ENCODE measurements around the gene ARHGAP15.

Gene ARHGAP15

DNA sequence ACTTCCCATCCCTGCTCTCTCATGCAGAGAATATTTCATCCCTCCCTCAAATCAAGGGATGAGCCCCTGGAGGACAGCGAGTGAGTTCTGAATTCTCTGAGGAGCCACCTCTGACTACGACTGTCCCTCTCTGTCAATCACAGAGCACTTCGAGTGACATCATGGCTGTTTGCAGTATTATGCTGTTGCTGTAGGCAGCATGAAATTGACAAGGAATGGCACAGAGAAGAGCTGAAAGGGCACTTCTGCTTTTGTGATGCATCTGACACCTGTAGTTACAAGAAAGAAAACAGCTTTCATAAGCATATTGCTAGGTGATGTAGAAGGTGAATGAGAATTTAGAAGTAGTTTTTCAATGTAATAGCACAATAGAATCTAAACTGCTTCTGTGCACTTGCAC is 166.9 kb downstream of the ARHGAP15 start:
- DNase-seq (ENCODE audit: low read depth, low spot score): no peak
- no peak overlapping the region for H3K27ac ChIP-seq (ENCODE audit: low read length)
- no peaks in the 10 kb centered on the region for H3K36me3 ChIP-seq (ENCODE audit: control insufficient read depth, insufficient read depth, low read length)
- no peaks in the 10 kb centered on the region for H3K9me3 ChIP-seq (ENCODE audit: control insufficient read depth, insufficient read depth, low read length)
- no peaks in the 10 kb centered on the region; the same call in 1 of the 2 replicates for H3K4me1 ChIP-seq (ENCODE audit: control insufficient read depth, insufficient read depth, low read length)
- H3K4me3 ChIP-seq (ENCODE audit: low read length): no peak overlapping the region
- H3K27me3 ChIP-seq (ENCODE audit: control insufficient read depth, insufficient read depth, low read length): no peaks in the 10 kb centered on the region
- no CpG with 5 or more reads among the region's 3 CpGs for WGBS (ENCODE audit: insufficient coverage, insufficient read length)

DNA sequence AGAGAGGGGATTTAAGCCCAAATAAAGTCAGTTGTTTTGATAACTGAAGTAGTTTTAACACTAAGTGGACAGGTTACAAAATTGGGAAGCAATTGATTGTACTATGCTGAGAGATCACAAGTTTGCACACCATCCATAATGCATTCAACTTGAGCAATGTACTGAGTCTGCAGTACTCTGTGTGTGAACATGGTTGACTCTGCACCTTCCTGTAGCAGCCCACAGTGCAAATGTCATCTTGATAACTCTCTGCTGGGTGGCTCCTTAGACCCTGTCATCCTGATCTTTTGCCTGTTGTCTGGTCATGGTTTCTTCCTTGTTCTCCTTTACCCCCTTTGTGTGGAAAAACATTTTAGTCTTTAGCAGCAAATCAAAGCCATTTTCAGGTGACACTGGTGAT is 168.0 kb downstream of the ARHGAP15 start:
- no peaks in the 10 kb centered on the region for H3K27me3 ChIP-seq (ENCODE audit: control insufficient read depth, insufficient read depth, low read length)
- H3K27ac ChIP-seq (ENCODE audit: low read length): no peak overlapping the region
- no peaks in the 10 kb centered on the region for H3K9me3 ChIP-seq (ENCODE audit: control insufficient read depth, insufficient read depth, low read length)
- no peak for DNase-seq (ENCODE audit: low read depth, low spot score)
- H3K36me3 ChIP-seq (ENCODE audit: control insufficient read depth, insufficient read depth, low read length): no peaks in the 10 kb centered on the region
- H3K4me1 ChIP-seq (ENCODE audit: control insufficient read depth, insufficient read depth, low read length): no peaks in the 10 kb centered on the region; the same call in 1 of the 2 replicates
- H3K4me3 ChIP-seq (ENCODE audit: low read length): no peak overlapping the region

DNA sequence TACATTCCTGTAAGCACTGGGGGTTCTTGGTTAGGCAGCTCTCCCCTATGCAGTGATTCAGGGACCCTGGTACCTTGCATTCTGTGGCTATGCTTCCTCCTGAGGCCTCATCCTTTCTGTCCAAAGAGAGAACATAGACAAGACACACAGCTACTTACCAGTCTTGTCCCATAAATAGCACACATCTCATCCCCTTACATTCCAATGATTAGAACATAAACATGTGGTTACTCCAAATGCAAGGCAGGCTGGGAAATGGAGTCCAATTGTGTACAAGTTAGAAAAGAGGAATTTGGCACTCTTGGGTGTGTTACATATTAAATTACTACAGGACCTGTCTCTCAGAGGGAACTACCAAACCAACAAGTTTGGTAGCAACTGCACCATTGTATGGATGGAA is 171.3 kb downstream of the ARHGAP15 start:
- Histone ChIP-seq H3K27ac (ENCODE audit: low read length) (no peak overlapping the region), H3K9me3 (ENCODE audit: control insufficient read depth, insufficient read depth, low read length) (no peaks in the 10 kb centered on the region), H3K36me3 (ENCODE audit: control insufficient read depth, insufficient read depth, low read length) (no peaks in the 10 kb centered on the region), H3K4me1 (ENCODE audit: control insufficient read depth, insufficient read depth, low read length) (no peaks in the 10 kb centered on the region; the same call in 1 of the 2 replicates), H3K4me3 (ENCODE audit: low read length) (no peak overlapping the region), H3K27me3 (ENCODE audit: control insufficient read depth, insufficient read depth, low read length) (no peaks in the 10 kb centered on the region)
- no peak for DNase-seq (ENCODE audit: low read depth, low spot score)

DNA sequence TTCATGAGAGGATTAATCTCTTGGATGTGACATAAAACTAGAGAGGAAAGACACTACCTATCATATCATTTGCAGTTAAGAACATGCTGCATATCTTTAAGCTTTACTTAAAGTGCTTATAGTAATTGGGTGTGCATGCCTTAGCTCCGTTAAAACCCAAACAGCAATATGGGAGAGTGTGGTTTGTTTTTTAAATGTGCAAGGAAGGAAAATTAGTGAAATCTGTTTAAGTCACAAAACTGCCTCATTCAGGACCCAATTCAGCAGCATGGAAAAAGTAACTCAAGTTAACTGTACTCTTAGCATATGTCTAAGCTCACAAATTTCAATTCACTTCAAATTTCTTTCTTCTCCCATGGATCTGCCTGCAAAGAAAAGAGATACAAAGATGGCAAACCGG is 182.2 kb downstream of the ARHGAP15 start:
- WGBS (ENCODE audit: insufficient coverage, insufficient read length): no CpG with 5 or more reads among the region's 2 CpGs
- Histone ChIP-seq H3K27me3 (ENCODE audit: control insufficient read depth, insufficient read depth, low read length) (no peaks in the 10 kb centered on the region), H3K36me3 (ENCODE audit: control insufficient read depth, insufficient read depth, low read length) (no peaks in the 10 kb centered on the region), H3K4me3 (ENCODE audit: low read length) (no peak overlapping the region), H3K4me1 (ENCODE audit: control insufficient read depth, insufficient read depth, low read length) (no peaks in the 10 kb centered on the region), H3K9me3 (ENCODE audit: control insufficient read depth, insufficient read depth, low read length) (no peaks in the 10 kb centered on the region), H3K27ac (ENCODE audit: low read length) (no peak overlapping the region)
- DNase-seq (ENCODE audit: low read depth, low spot score): no peak

DNA sequence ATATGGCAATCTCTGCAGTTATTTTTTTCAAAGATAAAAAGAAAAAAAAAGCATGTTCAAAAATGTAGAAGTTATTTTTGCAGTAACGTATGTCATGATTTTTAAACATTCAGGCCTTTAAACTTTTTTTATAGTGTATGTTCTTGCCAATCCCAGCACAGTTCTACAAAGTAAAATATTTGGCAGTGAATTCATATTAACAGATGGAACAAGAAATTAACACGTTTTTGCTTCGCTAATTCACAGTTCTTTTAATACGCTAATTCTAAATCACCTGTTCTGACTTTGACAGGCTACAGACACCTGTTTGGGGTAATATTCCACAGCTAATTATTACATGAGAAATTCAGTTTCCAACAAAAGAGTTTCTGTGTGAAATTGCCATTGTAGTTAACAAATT is 183.2 kb downstream of the ARHGAP15 start:
- DNase-seq (ENCODE audit: low read depth, low spot score): no peak
- no peaks in the 10 kb centered on the region for H3K27me3 ChIP-seq (ENCODE audit: control insufficient read depth, insufficient read depth, low read length)
- no peaks in the 10 kb centered on the region for H3K9me3 ChIP-seq (ENCODE audit: control insufficient read depth, insufficient read depth, low read length)
- no peaks in the 10 kb centered on the region for H3K36me3 ChIP-seq (ENCODE audit: control insufficient read depth, insufficient read depth, low read length)
- H3K4me1 ChIP-seq (ENCODE audit: control insufficient read depth, insufficient read depth, low read length): no peaks in the 10 kb centered on the region
- H3K27ac ChIP-seq (ENCODE audit: low read length): no peak overlapping the region
- WGBS (ENCODE audit: insufficient coverage, insufficient read length): no CpG with 5 or more reads among the region's 4 CpGs
- no peak overlapping the region for H3K4me3 ChIP-seq (ENCODE audit: low read length)

DNA sequence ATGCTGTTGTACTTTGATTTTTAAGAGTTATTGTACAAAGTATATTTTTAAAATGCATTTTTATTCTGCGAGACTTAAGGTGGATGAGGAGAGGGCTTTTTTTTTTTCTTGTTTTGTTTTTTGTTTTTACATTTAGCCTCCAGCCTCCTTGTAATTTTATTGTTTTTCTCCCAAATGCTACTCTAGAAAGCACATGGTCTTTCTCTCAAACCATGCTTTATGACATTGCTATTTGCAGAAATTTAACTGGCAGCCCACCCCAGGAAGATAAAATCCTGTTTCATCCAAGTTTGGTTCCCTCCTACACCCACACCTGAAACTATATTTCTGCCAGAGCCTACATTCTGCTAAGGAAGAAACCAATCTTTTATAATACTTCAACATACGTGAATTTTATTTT is 184.6 kb downstream of the ARHGAP15 start:
- no peaks in the 10 kb centered on the region for H3K27me3 ChIP-seq (ENCODE audit: control insufficient read depth, insufficient read depth, low read length)
- H3K4me1 ChIP-seq (ENCODE audit: control insufficient read depth, insufficient read depth, low read length): no peaks in the 10 kb centered on the region
- no peaks in the 10 kb centered on the region for H3K9me3 ChIP-seq (ENCODE audit: control insufficient read depth, insufficient read depth, low read length)
- 100% methylated on average over 1 of the region's 2 CpGs for WGBS (ENCODE audit: insufficient coverage, insufficient read length)
- DNase-seq (ENCODE audit: low read depth, low spot score): no peak
- no peaks in the 10 kb centered on the region for H3K36me3 ChIP-seq (ENCODE audit: control insufficient read depth, insufficient read depth, low read length)
- H3K4me3 ChIP-seq (ENCODE audit: low read length): no peak overlapping the region
- no peak overlapping the region for H3K27ac ChIP-seq (ENCODE audit: low read length)

GRCh38 chr2:143321994-143322393 is 192.8 kb downstream of the ARHGAP15 start:
- WGBS (ENCODE audit: insufficient coverage, insufficient read length): no CpG with 5 or more reads among the region's 3 CpGs
- no peak for DNase-seq (ENCODE audit: low read depth, low spot score)
- Histone ChIP-seq H3K27me3 (ENCODE audit: control insufficient read depth, insufficient read depth, low read length) (no peaks in the 10 kb centered on the region), H3K4me1 (ENCODE audit: control insufficient read depth, insufficient read depth, low read length) (no peaks in the 10 kb centered on the region), H3K36me3 (ENCODE audit: control insufficient read depth, insufficient read depth, low read length) (no peaks in the 10 kb centered on the region), H3K27ac (ENCODE audit: low read length) (no peak overlapping the region), H3K4me3 (ENCODE audit: low read length) (no peak overlapping the region), H3K9me3 (ENCODE audit: control insufficient read depth, insufficient read depth, low read length) (no peaks in the 10 kb centered on the region)

GRCh38 chr2:143329288-143329687 is 200.1 kb downstream of the ARHGAP15 start:
- no peak for DNase-seq (ENCODE audit: low read depth, low spot score)
- Histone ChIP-seq H3K27ac (ENCODE audit: low read length) (no peak overlapping the region), H3K9me3 (ENCODE audit: control insufficient read depth, insufficient read depth, low read length) (no peaks in the 10 kb centered on the region), H3K4me1 (ENCODE audit: control insufficient read depth, insufficient read depth, low read length) (no peaks in the 10 kb centered on the region), H3K27me3 (ENCODE audit: control insufficient read depth, insufficient read depth, low read length) (no peaks in the 10 kb centered on the region), H3K36me3 (ENCODE audit: control insufficient read depth, insufficient read depth, low read length) (no peaks in the 10 kb centered on the region), H3K4me3 (ENCODE audit: low read length) (no peak overlapping the region)
- no CpG with 5 or more reads among the region's 2 CpGs for WGBS (ENCODE audit: insufficient coverage, insufficient read length)

GRCh38 chr2:143333168-143333791 is 204.1 kb downstream of the ARHGAP15 start:
- Histone ChIP-seq H3K36me3 (ENCODE audit: control insufficient read depth, insufficient read depth, low read length) (no peaks in the 10 kb centered on the region), H3K4me3 (ENCODE audit: low read length) (no peak overlapping the region), H3K4me1 (ENCODE audit: control insufficient read depth, insufficient read depth, low read length) (no peaks in the 10 kb centered on the region), H3K9me3 (ENCODE audit: control insufficient read depth, insufficient read depth, low read length) (no peaks in the 10 kb centered on the region), H3K27me3 (ENCODE audit: control insufficient read depth, insufficient read depth, low read length) (no peaks in the 10 kb centered on the region), H3K27ac (ENCODE audit: low read length) (no peak overlapping the region)
- no peak for DNase-seq (ENCODE audit: low read depth, low spot score)
- WGBS (ENCODE audit: insufficient coverage, insufficient read length): no CpG with 5 or more reads among the region's 9 CpGs

- no peak for DNase-seq (ENCODE audit: low read depth, low spot score)
- H3K27ac ChIP-seq (ENCODE audit: low read length): no peak overlapping the region
- no CpG with 5 or more reads among the region's 1 CpG for WGBS (ENCODE audit: insufficient coverage, insufficient read length)
These were observed 204.6 kb downstream of the ARHGAP15 start for GRCh38 chr2:143333847-143334246.

GRCh38 chr2:143334837-143335236 is 205.6 kb downstream of the ARHGAP15 start:
- H3K9me3 ChIP-seq (ENCODE audit: control insufficient read depth, insufficient read depth, low read length): no peaks in the 10 kb centered on the region
- no peaks in the 10 kb centered on the region for H3K27me3 ChIP-seq (ENCODE audit: control insufficient read depth, insufficient read depth, low read length)
- WGBS (ENCODE audit: insufficient coverage, insufficient read length): no CpG with 5 or more reads among the region's 4 CpGs
- no peak overlapping the region for H3K27ac ChIP-seq (ENCODE audit: low read length)
- no peak overlapping the region for H3K4me3 ChIP-seq (ENCODE audit: low read length)
- no peaks in the 10 kb centered on the region for H3K4me1 ChIP-seq (ENCODE audit: control insufficient read depth, insufficient read depth, low read length)
- H3K36me3 ChIP-seq (ENCODE audit: control insufficient read depth, insufficient read depth, low read length): no peaks in the 10 kb centered on the region
- DNase-seq (ENCODE audit: low read depth, low spot score): no peak

More at GRCh38 chr2:143333847-143334246, 204.6 kb downstream of the ARHGAP15 start:
- Histone ChIP-seq H3K4me3 (ENCODE audit: low read length) (no peak overlapping the region), H3K27me3 (ENCODE audit: control insufficient read depth, insufficient read depth, low read length) (no peaks in the 10 kb centered on the region), H3K4me1 (ENCODE audit: control insufficient read depth, insufficient read depth, low read length) (no peaks in the 10 kb centered on the region), H3K9me3 (ENCODE audit: control insufficient read depth, insufficient read depth, low read length) (no peaks in the 10 kb centered on the region), H3K36me3 (ENCODE audit: control insufficient read depth, insufficient read depth, low read length) (no peaks in the 10 kb centered on the region)

All from iPS DF 6.9 (cell line).